SHP77 (cell line): ENCODE results near the gene APOL1.
"Not testable (repeated sequence)": the region's sequence is repeated elsewhere in the genome, so short reads cannot be mapped to it uniquely, and the experiment has no call there.

Experiments
- DNase-seq, 2 experiments: peaks; one replicate each; lab custom pipeline; 2025; lab: John Stamatoyannopoulos, UW

The APOL1 gene

GRCh38 chr22:36267058-36267457, 14.1 kb downstream of the APOL1 start:
- DNase-seq, result no peak

DNA sequence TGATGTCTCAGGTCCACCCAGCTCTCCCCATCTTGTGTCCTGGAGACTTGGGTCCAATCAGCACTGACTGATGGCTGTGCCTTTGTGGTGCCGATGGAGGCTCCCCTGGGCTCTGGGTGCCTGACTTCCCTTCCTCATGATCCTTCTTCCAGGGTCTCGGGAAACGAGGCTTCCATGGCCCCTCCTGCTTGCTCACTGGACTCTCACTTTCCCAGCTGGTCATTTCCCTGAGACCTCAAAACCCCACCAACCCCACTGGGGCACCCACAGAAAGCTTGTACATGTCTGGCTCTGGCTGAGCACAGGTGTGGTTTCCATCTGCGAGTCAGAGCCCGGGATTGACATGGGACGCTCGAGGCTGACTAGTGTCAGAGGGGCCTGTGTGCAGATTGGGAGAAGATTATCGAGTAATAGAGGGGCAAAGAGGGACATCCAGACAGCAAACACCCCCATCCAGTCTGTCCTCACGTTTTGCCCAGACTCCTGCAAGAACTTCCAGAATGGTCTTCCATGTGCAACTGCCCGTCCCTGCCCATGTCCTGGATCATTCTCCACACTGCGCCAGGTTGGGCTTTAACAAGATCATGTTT, 15.1 kb downstream of the APOL1 start:
- DNase-seq, result no peak

DNA sequence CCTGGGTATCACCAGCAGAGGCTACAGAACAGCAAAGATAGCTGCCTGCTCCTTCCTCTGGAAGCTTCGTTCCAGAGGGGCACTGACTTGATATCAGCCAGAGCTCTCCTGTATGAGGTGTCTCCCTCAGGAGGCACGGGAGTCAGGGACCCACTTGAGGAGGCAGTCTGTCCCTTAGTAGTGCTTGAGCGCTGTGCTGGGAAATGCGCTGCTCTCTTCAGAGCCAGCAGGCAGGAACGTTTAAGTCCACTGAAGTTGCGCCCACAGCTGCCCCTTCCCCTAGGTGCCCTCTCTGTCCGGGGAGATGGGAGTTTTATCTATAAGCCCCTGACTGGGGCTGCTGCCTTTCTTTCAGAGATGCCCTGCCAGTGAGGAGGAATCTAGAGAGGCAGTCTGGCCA, 18.3 kb downstream of the APOL1 start:
- not testable (repeated sequence) for DNase-seq

DNA sequence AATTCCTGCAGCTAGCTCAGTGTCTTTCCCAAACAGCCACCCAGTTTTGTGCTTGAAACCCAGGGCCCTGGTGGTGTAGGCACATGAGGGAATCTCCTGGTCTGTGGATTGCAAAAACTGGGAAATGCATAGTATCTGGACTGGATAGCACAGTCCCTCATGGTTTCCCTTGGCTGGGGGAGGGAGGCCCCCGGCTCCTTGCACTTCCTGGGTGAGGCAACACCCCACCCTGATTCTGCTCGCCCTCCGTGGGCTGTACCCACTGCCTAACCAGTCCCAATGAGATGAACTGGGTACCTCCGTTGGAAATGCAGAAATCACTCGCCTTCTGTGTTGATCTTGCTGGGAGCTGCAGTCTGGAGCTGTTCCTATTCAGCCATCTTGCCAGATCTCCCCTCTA, 19.0 kb downstream of the APOL1 start:
- not testable (repeated sequence) for DNase-seq

DNA sequence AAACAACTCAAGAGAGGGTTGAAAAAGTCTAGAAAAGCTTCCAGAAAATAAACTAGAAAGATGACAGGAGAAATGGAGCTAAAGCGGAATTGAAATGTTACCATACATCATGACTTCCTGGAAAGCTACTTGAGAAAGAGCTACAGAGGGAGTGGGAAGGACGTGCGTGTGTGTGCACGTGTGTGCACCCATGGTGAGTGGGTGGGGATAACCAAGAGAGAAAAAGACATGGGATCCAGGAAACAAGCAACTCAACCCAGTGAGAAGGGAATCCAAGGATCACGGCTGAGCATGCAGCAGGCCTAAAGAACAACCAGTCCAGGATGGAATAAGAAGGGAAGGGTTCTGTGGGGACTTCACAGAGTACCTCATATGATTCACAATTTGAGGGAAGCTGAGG, 21.6 kb downstream of the APOL1 start:
- no peak for DNase-seq

GRCh38 chr22:36277482-36278291, 24.8 kb downstream of the APOL1 start:
- peak; percentile 14 to 15 for DNase-seq

GRCh38 chr22:36279219-36279666, 26.3 kb downstream of the APOL1 start:
- DNase-seq, result no peak

DNA sequence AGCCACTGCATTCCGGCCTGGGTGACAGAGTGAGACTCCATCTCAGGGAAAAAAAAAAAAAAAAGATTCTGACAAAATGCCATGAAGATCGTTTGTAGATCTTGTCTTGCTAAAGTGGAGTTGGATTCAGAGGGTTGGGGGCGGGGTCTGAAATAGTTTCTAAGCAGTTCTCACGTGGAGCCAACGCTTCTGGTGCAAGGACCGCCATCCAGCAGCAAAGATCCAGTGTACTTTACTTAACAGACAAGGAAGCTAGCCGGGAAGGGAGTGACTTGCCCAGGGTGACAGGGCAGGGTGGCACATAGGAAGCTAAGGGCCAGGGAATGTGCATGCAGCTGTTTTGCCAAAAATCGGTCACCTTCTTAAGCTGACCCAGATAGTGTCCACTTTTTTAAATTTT, 27.4 kb downstream of the APOL1 start:
- DNase-seq, result no peak

GRCh38 chr22:36281781-36282327, 28.9 kb downstream of the APOL1 start:
- DNase-seq, result no peak

DNA sequence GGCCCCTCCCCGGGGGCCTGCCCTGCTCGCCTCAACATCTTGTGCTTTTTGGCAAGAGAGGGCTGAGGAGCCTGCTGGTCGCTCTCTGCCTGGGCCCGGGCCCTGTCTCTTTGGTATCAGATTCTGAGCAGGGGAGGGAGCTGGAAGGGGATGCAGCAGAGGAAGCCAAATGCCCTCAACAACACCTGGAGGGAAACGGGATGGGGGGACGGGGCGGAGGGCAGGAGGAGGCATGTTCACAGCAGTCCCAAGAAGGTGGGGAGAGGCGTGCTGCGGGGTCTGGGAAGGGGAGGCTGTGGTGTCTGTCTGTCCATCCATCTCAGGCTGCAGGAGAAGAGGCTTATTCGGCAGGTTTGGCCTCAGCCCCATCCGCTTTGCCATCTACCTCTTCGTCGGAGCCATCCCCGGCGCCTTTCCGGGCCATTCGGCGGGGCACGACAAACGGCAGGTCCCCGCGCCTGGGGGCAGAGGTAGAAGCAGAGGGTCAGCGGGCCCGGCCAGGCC, 29.4 kb downstream of the APOL1 start:
- no peak for DNase-seq

DNA sequence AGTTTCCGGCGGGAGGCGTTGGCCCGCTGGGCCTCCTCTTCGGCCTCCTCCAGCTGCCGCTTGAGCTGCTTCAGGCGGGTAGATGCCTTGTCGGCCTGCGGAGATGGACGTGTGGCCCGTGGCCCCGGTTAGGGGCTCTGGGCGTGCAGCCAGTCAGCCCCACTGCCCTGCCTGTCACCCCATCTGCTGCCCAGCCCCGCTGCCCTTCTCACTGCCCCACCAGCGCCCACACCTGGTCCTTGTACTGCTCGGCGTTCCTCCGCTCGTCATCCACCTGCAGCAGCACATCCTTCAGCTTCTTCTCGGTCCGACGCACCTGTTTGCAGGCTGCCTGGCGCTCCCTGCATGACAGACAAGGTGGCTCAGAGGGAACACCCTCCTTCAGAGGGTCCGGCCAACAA, 31.2 kb downstream of the APOL1 start:
- no peak for DNase-seq

DNA sequence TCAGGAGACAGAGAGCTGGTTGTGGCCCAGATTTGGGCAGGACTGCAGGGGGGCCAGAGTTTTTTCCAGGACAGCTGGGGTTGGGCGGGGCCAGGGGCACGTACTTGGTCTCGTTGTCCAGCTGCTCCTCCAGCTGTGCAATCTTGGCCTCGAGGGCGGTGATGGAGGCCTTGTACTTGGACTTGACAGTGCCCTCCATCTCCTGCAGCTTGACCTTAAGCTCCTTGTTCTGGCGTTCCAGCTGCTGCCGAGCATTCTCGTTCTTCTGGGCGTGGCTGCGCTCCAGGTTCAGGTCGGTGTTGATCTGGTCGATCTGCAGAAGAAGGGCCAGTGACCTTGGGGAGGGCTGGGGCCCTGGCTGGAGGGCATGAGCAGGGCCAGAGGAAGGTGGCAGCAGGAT, 32.1 kb downstream of the APOL1 start:
- DNase-seq, result no peak

DNA sequence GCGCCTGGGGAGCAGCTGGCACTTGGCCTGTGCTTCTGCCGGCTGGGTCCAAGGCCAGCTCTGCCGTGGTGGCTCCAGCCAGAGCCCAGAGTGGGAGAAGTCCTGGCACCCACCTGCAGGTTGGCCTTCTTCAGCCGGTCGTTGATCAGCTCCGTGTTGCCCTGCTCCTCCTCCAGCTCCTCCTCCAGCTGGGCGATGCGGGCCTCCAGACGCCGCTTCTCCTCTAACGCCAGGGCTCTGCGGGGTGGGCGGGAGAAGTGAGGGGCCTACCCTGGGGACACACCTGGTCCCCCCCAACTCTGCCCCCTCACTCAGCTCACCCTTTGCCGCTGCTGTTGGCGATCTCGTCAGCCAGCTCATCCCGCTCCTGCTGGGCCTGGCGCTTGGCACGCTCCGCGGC, 32.6 kb downstream of the APOL1 start:
- DNase-seq, result no peak

DNA sequence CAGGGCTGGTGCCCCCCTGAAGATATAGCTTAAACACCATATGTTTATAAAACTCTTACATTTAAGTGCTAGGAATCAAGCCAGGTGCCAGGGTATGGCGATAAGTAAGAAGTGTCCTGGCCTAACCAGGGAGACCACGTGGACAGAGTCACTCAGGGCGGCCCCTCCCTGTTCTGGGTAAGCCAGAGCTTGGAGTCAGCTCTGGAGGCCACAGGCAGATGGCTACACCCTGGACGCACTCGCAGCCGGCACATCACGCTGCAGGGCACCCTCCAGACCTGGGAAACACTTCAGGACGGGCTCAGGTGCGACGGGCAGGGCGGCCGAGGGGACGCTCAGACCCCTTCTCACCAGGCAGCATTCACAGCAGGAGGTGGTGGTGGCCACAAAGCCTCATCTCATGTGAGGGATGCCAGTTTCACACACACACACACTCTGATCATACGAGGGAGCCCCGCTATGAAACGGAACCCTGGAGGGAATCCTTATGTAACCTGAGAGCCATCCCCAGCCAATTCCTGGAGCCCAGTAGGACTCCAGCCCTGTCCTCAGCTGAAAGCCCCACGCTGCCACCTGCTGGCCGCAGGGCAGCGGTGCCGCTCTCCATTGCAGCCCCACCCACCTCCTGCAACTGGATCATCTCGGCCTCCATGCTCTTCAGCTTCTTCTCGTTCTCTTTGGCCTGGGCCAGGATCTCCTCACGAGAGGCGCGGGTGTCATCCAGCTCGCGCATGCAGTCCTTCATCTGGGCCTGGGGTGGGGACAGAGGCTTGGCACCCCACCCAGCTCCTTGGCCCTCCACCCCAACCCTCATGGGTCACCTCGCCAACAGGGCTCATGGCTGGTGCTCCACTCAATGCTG, 33.4 kb downstream of the APOL1 start:
- DNase-seq, result peak; percentile 31 to 50

DNA sequence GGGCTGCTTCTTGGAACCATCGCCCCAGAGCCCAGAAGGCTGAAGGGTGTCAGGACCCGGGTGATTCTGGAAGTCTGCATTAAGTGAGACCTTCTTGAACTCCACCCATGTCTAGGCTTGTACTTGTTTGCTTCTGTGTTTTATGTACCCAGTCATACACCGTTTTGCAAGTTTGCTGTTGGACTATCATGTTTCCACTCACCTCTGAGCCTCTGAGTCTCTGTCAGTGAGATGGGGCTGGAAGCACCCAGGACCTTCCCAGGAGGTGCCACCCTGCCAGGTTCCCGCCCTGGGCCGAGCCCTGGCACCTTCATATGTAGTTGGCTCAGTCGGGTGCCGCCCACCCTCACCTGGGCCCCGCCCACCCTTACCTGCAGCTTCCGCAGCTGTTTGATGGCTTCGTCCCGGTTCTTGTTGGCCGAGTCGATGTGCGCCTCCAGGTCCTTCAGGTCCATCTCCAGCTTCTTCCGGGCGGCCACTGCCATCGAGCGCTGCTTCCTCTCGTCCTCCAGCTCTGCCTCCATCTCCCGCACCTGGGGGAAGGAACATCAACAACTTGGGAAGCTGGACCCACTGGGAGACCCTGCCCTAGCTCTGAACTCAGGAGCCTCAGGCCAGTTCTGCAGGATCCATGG, 35.1 kb downstream of the APOL1 start:
- no peak for DNase-seq

- no peak for DNase-seq
These were observed 35.9 kb downstream of the APOL1 start for GRCh38 chr22:36288571-36289405.

DNA sequence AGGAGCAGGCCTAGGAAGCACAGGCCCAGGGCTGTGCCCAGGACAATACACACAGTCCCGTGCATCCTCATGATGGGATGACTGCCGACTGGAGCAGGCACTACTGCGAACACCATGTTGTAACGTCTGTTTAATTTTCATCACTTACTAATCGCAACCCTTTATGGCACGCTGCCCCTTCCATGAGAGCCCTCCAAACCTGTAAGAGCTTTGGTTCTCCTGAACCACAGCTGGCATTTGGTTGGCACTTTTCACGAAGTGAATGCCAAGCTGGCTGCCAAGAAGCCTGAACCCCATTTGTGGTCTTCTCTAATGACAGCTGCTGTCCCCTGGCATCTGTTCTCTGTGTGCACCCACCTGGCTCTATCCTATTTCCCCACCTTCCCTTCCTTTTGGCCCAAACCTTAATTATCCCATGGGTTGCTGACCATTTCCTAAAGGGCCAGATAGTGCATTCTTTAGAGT, 36.5 kb downstream of the APOL1 start:
- no peak for DNase-seq

DNA sequence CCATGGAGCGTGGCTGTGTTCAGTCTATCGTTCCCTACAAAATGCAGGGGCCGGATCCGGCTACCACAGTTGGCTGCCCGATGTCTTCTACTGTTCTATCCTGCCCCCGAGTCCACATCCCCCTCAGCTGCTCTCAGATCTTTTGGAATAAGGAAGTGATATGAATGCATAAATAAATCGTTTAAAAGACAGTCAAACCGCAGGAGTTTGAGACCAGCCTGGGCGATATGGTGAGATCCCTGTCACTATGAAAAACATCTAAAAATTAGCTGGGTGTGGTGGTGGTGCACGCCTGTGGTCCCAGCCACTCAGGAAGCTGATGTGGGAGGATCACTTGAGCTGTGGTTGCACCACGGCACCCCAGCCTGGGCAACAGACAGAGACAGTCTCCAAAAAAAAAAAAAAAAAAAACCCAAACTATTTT, 37.0 kb downstream of the APOL1 start:
- not testable (repeated sequence) for DNase-seq

DNA sequence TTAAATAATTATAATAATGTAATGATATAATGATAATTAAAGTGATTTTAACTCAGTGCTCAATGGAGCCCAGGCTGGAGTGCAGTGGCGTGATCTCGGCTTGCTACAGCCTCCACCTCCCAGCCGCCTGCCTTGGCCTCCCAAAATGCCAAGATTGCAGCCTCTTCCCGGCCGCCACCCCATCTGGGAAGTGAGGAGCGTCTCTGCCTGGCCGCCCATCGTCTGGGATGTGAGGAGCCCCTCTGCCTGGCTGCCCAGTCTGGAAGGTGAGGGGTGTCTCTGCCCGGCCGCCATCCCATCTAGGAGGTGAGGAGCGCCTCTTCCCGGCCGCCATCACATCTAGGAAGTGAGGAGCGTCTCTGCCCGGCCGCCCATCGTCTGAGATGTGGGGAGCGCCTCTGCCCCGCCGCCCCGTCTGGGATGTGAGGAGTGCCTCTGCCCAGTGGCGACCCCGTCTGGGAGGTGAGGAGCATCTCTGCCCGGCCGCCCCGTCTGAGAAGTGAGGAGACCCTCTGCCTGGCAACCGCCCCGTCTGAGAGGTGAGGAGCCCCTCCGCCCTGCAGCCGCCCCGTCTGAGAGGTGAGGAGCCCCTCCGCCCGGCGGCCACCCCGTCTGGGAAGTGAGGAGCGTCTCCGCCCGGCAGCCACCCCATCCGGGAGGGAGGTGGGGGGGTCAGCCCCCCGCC, 37.6 kb downstream of the APOL1 start:
- not testable (repeated sequence) for DNase-seq
